Lung (tissue), 12 donors: ENCODE results near the gene MS4A15. TPM values are rescaled to one million over a fixed set of nuclear protein-coding genes. Genes with fewer than 3 reads are reported as not detected.

ENCODE experiments used
- ATAC-seq: fragments of 200-7000 bp; cut with Tn5 transposase; one replicate; pipeline ENCODE4 v1.9.1; 2020; ENCODE audit warnings: moderate number of reproducible peaks; ENCODE audit not compliant: insufficient read depth, low FRiP score
- DNase-seq, 3 donors: peaks; one replicate each; pipeline ENCODE4 v3.0.0-alpha.2; 2013 to 2017
- H3K27ac ChIP-seq, 2 donors: one replicate each; pipeline ENCODE4 v1.5.1; 2013; ENCODE audit warnings: mild to moderate bottlenecking in 2 of 2, moderate library complexity in 2 of 2, control low read depth in 1 of 2, inconsistent platforms in 1 of 2, low read depth in 1 of 2, low read length in 1 of 2
- H3K27me3 ChIP-seq, 3 donors: one replicate each; pipeline ENCODE4 v1.5.1; 2013; ENCODE audit warnings: low read length in 2 of 3; ENCODE audit not compliant: control insufficient read depth in 3 of 3, insufficient read depth in 3 of 3
- H3K36me3 ChIP-seq, 4 donors: one replicate each; pipeline ENCODE4 v1.5.1; 2013; ENCODE audit warnings: low read length in 4 of 4, mild to moderate bottlenecking in 1 of 4, moderate library complexity in 1 of 4; ENCODE audit not compliant: control insufficient read depth in 4 of 4, insufficient read depth in 4 of 4
- H3K4me1 ChIP-seq, 5 donors: one replicate each; pipeline ENCODE4 v1.5.1; 2013; ENCODE audit warnings: low read length in 5 of 5, mild to moderate bottlenecking in 2 of 5, moderate library complexity in 1 of 5; ENCODE audit not compliant: control insufficient read depth in 5 of 5, insufficient read depth in 5 of 5
- H3K4me3 ChIP-seq: one replicate; pipeline ENCODE4 v1.5.1; 2013; ENCODE audit warnings: mild to moderate bottlenecking, control low read depth, moderate library complexity
- H3K9ac ChIP-seq, 2 donors: one replicate each; pipeline ENCODE4 v1.5.1; 2013; ENCODE audit warnings: low read length in 2 of 2, control low read depth in 1 of 2; ENCODE audit not compliant: insufficient read depth in 1 of 2
- H3K9me3 ChIP-seq, 4 donors: one replicate each; pipeline ENCODE4 v1.5.1; 2013; ENCODE audit warnings: low read length in 3 of 4, mild to moderate bottlenecking in 1 of 4, moderate library complexity in 1 of 4; ENCODE audit not compliant: control insufficient read depth in 4 of 4, insufficient read depth in 3 of 4
- WGBS, 2 donors: extraction: QIAGEN DNeasy Blood & Tissue Kit; methylation state at CpG; one replicate each; pipeline ENCODE4 v1.1.7; 2013; 5-methylcytosine and 5-hydroxymethylcytosine counted together
- polyA plus RNA-seq, 2 donors: library from polyadenylated mRNA; stranded (reverse); fragments of 200-250 nt; gene quantifications; one replicate each; pipeline ENCODE4 v1.2.1, GENCODE V29; 2013
- total RNA-seq, 2 donors: library from RNA; depleted of rRNA in 1 of 2; stranded (reverse); fragments of >200 nt in 1 of 2; gene quantifications; one replicate each; pipeline ENCODE4 v1.2.1, GENCODE V29; 2014 to 2021
- TF ChIP-seq, protein P1 (sequence below): IDR thresholded peaks from 2 replicates; pipeline ENCODE4 v1.5.1; 2012; ENCODE audit warnings: mild to moderate bottlenecking; ENCODE audit errors: control extremely low read depth, extremely low read depth
- donor health status: control.
- donor health status: control.
- donor health status: Bipolar disorder and iron deficiency.
- donor health status: healthy.
- donor health status: DM: yes; HTN: yes; CAD: no.

Gene MS4A15
- total and polyA plus RNA-seq, 4 donors, result 9.8 to 38.9 (median 26.8) TPM; not detected in 1

GRCh38 chr11:60771879-60772525 lies 15.3 kb downstream of the MS4A15 start:
- TF ChIP-seq, protein P1, sequence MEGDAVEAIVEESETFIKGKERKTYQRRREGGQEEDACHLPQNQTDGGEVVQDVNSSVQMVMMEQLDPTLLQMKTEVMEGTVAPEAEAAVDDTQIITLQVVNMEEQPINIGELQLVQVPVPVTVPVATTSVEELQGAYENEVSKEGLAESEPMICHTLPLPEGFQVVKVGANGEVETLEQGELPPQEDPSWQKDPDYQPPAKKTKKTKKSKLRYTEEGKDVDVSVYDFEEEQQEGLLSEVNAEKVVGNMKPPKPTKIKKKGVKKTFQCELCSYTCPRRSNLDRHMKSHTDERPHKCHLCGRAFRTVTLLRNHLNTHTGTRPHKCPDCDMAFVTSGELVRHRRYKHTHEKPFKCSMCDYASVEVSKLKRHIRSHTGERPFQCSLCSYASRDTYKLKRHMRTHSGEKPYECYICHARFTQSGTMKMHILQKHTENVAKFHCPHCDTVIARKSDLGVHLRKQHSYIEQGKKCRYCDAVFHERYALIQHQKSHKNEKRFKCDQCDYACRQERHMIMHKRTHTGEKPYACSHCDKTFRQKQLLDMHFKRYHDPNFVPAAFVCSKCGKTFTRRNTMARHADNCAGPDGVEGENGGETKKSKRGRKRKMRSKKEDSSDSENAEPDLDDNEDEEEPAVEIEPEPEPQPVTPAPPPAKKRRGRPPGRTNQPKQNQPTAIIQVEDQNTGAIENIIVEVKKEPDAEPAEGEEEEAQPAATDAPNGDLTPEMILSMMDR, result no peak

GRCh38 chr11:60772666-60773065 lies 16.0 kb downstream of the MS4A15 start:
- 90 to 91% methylated on average over 8 of the region's 8 CpGs for WGBS, 2 donors

More at GRCh38 chr11:60771879-60772525, 15.3 kb downstream of the MS4A15 start:
- Histone ChIP-seq H3K4me3 (no peak overlapping the region), H3K27ac (no peak overlapping the region), H3K9ac (no peak overlapping the region), H3K27me3 (no peaks in the 10 kb centered on the region), H3K36me3 (no peaks in the 10 kb centered on the region), H3K9me3 (no peaks in the 10 kb centered on the region), H3K4me1 (peaks cover 0 to 5% (median 0%) of the 10 kb centered on the region in 5 donors)
- DNase-seq (no peak), ATAC-seq (no peak)
- WGBS, 2 donors, result 86 to 93% methylated on average over 16 of the region's 16 CpGs

GRCh38 chr11:60774726-60775125 lies 18.1 kb downstream of the MS4A15 start:
- no peak for DNase-seq
- H3K9ac ChIP-seq, result no peak overlapping the region

More at GRCh38 chr11:60772666-60773065, 16.0 kb downstream of the MS4A15 start:
- Histone ChIP-seq H3K36me3 (no peaks in the 10 kb centered on the region), H3K4me1 (peaks cover 0 to 5% (median 0%) of the 10 kb centered on the region in 5 donors), H3K9ac (no peak overlapping the region), H3K27me3 (no peaks in the 10 kb centered on the region), H3K4me3 (no peak overlapping the region), H3K27ac (no peak overlapping the region), H3K9me3 (no peaks in the 10 kb centered on the region)
- ATAC-seq (no peak), DNase-seq (no peak)
- TF ChIP-seq, protein P1, result no peak

More at GRCh38 chr11:60774726-60775125, 18.1 kb downstream of the MS4A15 start:
- Histone ChIP-seq H3K27ac (no peak overlapping the region), H3K9me3 (no peaks in the 10 kb centered on the region), H3K36me3 (no peaks in the 10 kb centered on the region), H3K4me3 (no peak overlapping the region), H3K4me1 (peaks cover 0 to 5% (median 0%) of the 10 kb centered on the region in 5 donors), H3K27me3 (no peaks in the 10 kb centered on the region)
- ATAC-seq, result no peak
- TF ChIP-seq, protein P1, result no peak
- WGBS, 2 donors, result 82 to 89% methylated on average over 13 of the region's 13 CpGs
